ENCODE results near the gene EEFSEC.

The EEFSEC gene

GRCh38 chr3:128296469-128297251 is 143.4 kb downstream of the EEFSEC start:
- no peak for DNase-seq

GRCh38 chr3:128297401-128298138 is 144.3 kb downstream of the EEFSEC start:
- no peak for DNase-seq

- DNase-seq = no peak
Observed at GRCh38 chr3:128301186-128302023, 148.1 kb downstream of the EEFSEC start.

GRCh38 chr3:128306481-128306880 is 153.2 kb downstream of the EEFSEC start:
- no peak for DNase-seq

GRCh38 chr3:128307029-128307633 is 153.8 kb downstream of the EEFSEC start:
- DNase-seq = no peak

GRCh38 chr3:128307781-128308469 is 154.6 kb downstream of the EEFSEC start:
- DNase-seq = no peak

GRCh38 chr3:128309026-128309425 is 155.7 kb downstream of the EEFSEC start:
- no peak for DNase-seq

- no peak for DNase-seq
Observed at GRCh38 chr3:128310286-128311058, 157.2 kb downstream of the EEFSEC start.

GRCh38 chr3:128311441-128311844 is 158.2 kb downstream of the EEFSEC start:
- DNase-seq = no peak

- DNase-seq = no peak
Observed at GRCh38 chr3:128312271-128312670, 159.0 kb downstream of the EEFSEC start.

- no peak for DNase-seq
Observed at GRCh38 chr3:128313071-128313725, 159.9 kb downstream of the EEFSEC start.

- no peak for DNase-seq
Observed at GRCh38 chr3:128313935-128314334, 160.7 kb downstream of the EEFSEC start.

- no peak for DNase-seq
Observed at GRCh38 chr3:128315313-128315712, 162.0 kb downstream of the EEFSEC start.

GRCh38 chr3:128316481-128316891 is 163.2 kb downstream of the EEFSEC start:
- peak; percentile 43 for DNase-seq

GRCh38 chr3:128317101-128317697 is 163.9 kb downstream of the EEFSEC start:
- DNase-seq = peak; percentile 60

GRCh38 chr3:128317698-128318231 is 164.5 kb downstream of the EEFSEC start:
- DNase-seq = no peak

- no peak for DNase-seq
Observed at GRCh38 chr3:128318275-128318941, 165.1 kb downstream of the EEFSEC start.

- no peak for DNase-seq
Observed at GRCh38 chr3:128319107-128319506, 165.8 kb downstream of the EEFSEC start.

- DNase-seq = no peak
Observed at GRCh38 chr3:128319741-128320141, 166.5 kb downstream of the EEFSEC start.

All from retina (tissue), 1 donor.